GM19240 (cell line): Measurements from ENCODE around the gene TMC3.
"Not testable (repeated sequence)": the region's sequence is repeated elsewhere in the genome, so short reads cannot be mapped to it uniquely, and the experiment has no call there.

Experiments
- DNase-seq: peaks from one replicate; pipeline ENCODE4 v3.0.0; 2011; ENCODE audit warnings: low spot score; ENCODE audit not compliant: insufficient read length

Gene TMC3

GRCh38 chr15:81373775-81374395 lies at the start of gene TMC3:
Gene TMC3 (minus strand): TSS chr15:81374213. CDS start chr15:81374077, 136 bp downstream.
- DNase-seq: no peak

DNA sequence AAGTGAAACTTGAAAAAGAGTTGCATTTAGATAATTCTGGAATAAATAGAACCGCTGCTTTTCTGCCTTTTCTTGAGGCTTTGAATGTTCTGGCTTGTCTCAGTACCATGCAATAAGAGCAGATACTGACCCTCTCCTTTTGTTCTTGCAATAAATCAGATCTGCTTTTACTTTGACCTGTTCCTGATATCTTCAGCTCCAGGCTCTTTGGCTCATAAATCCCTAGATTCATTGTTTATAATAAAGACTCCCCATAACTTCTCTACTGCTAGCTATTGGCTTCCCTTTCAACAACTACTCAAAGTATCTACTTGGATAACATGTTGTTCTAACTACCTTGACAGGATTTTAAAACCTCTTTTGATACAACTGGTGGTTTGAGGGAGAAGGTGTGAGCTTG lies 47.4 kb upstream of the TMC3 start:
- no peak for DNase-seq

DNA sequence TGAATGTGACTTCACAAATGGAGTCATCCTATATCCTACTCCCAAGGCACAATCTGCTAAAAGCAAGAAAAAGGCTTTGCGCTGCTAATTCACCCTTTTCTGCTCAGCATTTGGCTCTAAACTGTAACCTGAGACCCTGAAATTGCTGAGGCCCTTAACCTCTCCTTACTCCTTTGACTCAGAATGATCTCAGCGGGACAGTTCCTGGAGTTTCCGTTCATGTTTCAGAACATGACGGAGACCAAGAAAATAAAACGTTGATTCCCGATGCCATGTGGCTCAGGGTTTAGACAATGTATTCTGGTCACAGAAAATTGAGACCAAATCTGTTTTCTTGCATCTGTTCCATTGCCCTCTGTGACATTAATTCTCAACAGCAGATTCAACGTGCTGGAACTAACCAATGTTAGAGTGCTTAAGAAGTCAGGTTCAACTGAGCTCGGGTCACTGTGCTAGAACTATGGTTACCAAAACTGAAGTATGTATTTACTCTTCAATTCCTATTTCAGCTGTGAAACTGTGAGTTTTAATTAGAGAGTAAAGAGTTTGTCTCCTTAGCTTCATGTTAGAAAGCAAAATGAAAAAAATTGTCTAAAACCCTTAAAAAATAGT lies 45.4 kb upstream of the TMC3 start:
- DNase-seq: no peak

- no peak for DNase-seq
Measured at GRCh38 chr15:81418891-81419290, 44.9 kb upstream of the TMC3 start.

- DNase-seq: no peak
Measured at GRCh38 chr15:81418444-81418843, 44.4 kb upstream of the TMC3 start.

DNA sequence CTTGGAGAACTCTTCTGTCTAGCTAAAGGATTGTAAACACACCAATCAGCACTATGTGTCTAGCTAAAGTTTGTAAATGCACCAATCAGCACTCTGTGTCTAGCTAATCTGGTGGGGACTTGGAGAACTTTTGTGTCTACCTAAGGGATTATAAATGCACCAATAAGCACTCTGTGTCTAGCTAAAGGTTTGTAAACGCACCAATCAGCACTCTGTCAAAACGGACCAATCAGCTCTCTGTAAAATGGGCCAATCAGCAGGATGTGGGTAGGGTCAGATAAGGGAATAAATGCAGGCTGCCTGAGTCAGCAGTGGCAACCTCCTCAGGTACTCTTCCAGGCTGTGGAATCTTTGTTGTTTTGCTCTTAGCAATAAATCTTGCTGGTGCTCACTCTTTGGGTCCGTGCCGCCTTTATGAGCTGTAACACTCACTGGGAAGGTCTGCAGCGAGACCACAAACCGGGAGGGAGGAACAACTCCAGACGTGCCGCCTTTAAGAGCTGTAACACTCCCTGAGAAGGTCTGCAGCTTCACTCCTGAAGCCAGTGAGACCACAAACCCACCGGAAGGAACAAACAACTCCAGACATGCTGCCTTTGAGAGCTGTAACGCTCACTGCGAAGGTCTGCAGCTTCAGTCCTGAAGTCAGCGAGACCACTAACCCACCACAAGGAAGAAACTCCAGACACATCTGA lies 40.4 kb upstream of the TMC3 start:
- DNase-seq: not testable (repeated sequence)

DNA sequence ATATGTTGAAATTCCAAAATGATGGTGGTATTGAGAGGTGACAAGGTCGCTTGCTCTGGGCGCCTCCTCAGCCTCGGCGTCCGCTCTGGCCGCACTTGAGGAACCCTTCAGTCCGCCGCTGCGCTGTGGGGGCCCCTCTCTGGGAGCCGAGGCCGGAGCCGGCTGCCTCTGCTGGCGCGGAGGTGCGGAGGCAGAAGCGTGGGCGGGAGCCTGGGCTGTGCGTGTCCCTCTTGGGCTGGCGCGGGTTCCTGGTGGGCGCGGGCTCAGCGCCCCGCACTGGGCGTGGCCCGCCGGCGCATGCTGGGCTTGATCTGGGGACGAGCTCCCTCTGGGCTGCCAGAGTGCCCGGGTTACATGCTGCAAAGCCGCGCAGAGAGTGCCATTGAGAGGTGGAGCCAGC lies 39.8 kb upstream of the TMC3 start:
- no peak for DNase-seq

DNA sequence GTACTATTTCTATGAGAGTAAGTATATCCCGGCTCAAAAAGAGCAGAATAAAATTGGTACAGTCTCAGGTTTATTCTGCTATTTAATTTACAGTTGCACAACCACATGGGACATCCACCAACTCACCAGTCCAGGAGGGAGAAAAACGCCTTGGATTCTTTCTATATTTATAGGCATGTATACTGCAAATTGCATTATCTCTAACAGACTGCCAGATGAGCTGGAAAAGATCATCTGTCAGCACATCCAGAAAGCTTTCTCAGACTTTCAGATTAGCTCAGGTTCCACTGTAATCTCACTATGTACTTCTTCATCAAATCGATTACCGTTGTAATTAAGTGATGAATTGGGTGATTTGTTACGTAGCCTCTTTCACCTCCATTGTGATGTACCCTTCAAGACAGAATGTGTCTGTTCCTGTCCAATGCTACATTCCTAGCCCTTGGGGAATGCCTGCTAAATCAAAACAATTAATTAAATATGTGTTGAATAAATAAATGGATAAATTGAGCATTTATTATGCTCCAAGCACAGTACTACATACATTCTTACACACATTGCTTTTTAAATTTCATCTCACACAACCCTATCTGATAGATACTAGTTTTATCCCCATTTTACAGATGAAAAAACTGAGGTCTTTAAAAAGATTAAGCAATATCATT lies 38.1 kb upstream of the TMC3 start:
- no peak for DNase-seq

DNA sequence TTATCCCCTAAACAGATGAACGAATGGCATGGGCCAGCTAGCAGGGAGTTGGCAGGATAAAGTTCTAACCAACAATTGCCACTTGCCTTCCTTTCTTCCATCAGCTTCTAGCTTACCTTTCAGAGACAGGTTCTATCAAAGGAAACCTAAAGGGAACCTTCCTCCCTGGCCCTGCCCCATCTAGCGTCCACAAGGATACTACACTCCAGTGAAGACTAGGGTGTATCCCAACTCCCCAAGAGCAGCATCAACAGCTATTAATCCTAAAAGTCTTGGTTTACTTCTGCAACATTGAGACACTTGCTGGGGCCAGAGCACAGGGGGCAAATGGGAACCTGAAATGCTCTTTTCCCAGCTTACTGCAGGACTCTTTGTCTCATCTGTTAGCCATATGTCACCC lies 37.0 kb upstream of the TMC3 start:
- DNase-seq: no peak

DNA sequence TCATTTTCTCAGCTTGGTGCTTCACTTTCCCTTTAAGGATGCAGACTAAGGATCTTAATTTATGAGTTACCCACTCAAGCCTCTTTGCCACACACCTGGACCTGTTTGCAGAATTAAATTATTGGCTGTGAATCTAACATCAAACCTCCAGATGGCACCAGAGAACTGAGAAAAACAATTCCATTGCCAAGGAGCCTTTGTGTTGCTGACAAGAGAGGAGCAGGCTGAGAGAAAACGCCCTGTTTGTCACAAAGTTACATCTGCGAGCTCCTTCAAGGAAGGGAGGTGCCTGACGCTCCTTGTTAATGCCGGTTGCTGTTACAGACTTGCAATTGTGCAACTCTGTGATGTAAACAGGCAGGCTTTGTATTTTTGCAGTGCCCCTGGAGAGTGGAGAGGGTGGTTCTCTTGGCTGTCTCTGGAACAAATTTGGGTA lies 36.3 kb upstream of the TMC3 start:
- DNase-seq: peak; percentile 9

DNA sequence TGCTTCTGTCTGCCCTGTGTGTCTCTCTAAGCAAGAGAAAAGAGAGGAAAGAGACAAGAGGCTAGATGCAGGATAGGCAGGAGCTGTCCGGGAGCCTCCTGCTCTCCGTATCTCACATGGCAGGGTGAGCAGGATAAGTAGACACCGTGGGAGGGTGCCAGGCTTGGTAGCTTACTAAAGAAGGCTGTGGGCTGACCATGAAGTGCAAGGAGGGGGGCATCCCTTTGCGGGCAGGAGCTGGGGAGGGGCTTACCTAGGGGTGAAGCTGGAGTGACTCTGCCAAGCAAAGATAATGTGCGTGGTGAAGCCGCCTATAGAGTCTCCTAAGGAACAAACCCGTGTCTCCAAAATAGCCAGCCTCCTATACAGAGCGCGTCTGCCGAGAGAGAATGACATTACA lies 33.7 kb upstream of the TMC3 start:
- DNase-seq: no peak

DNA sequence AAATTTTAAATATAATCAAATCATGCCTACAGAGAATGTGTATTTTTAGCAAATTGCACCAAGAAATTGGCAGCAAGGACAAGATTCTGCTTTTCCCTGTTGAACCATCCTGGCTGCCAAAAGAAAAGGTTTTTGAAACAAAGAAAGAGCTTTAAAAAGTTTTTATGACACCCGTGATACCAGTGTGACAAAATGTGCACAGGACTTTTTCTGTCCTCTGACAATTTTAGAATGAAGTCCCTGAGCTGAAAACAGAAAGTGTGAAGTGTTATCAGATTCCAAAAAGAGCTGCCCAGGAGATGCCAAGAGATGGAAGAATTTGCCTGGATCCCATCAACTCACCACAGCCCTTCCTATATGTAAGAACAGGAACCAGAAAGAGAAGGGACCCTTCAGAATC lies 33.2 kb upstream of the TMC3 start:
- DNase-seq: no peak

DNA sequence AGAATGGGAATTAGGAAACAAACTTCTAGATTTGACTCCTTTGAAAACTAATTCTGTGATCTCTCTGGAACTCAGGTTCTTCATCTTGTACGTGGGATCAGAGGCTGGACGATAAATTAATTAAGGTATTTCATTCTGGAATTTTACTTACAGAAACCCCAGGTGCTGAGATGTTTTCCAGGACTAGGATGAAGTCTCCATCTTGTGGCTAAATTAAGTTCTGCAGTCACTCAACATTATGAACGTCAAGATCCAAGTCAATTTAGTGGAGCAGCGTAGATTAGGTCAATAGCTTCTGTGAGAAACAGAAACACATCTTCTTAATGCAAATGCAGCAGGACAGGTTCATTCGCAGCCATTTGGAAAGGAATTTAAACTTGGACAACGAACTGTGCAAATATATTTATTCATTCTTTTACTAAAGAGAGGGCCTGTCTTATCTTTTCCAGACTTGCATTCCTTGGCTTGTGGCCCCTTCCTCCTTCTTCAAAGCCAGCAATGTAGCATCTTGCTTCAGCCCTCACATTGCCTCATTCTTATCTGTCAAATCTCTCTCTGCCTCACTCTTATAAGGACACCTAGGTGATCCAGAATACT lies 26.7 kb upstream of the TMC3 start:
- no peak for DNase-seq

DNA sequence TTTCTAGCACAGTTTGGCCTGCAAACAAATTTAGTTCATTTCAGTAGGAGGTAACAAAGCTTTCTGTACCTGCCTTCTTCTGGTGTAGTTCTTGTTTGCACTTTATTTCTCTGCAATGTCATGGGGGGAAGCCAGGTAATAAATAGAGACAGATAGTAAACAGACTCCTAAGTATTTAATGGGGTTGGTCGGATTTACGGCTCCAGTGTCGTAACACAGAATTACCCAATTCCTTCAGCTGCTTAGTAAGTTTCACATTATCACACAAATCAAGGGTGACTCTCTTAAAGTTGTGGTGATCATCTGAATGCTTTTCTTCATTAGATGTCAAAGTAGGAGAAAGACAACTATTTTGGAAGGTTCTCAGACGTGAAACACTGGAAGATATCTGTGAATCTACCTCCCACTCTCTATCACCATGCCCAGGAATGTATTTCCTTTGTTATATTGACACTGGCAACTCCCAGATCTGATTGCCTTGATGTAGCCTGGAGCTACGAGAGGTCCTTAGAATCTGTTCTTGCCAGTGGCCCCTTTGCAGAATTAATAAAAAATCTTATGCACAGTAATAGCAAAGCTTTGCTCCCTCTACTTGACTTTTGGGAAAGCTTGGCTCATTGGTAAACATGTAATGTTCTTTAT lies 25.0 kb upstream of the TMC3 start:
- DNase-seq: no peak

DNA sequence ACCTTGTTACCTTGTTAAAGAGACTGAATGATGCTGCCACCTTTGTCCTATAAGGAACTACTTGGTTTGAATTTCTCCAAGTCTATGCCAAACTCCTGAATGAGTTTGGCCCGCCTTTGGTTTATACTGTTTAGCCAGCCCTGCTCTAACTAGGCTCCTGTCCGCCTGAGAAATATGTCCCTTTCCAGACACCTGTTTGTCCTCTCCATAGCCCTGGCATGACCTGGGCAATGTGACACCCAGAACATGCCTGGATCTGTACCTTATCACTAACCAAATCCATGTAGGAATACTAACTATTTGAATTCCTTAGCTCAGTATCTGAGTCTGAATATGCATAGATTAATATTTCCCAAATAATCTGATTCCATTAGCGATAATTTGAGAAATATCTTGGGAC lies 24.4 kb upstream of the TMC3 start:
- DNase-seq: no peak

DNA sequence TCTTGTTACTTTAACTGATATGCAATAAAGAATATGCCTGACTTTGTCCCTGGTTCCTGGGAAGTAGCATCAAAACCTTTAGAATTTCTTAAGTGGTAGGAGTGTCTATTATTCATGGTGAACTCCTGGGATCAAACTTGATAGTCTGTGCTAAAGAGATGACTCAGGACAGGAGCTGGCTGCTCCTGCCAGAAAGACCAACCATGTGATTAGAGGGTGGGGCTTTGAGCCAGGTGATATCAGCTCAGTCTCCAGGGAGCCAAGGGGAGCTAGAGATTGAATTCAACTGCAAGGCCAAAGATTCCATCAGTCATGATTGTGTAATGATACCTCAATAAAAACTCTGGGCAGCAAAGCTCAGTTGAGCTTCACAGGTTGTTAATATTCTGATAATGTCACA lies 20.6 kb upstream of the TMC3 start:
- no peak for DNase-seq

DNA sequence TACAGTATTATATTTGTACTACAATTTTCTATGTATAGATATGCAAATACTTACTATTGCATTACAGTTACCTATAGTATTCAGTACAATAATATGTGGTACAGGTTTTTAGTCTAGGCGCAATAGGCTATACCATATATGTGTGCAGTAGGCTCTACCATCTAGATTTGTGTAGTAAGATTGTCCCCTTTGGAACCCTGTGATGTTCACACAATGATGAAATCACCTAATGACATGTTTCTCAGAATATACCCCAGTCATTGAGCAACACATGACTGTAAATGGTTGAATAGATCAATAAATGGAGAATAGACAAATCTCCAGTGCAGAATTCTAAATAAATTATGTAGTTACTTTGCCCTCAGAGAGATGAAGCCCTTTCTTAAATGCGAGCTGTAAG lies 17.6 kb upstream of the TMC3 start:
- no peak for DNase-seq

DNA sequence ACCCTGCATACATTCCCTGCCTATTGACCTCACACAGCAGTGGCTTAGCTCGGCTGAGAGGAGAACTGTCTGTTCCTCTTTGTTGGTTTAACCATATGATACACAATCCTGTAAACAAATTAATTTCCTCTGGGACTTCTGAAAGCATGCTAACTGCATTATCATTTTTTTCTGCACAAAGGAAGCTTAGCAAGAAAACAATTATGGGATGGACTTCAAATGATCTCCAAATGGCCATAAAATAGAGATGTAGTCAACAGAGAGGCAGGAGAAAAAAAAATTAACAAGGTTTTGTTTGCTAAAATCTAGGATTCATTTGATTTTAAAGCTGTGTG lies 14.4 kb upstream of the TMC3 start:
- no peak for DNase-seq

- no peak for DNase-seq
Measured at GRCh38 chr15:81387621-81388435, 13.8 kb upstream of the TMC3 start.

- DNase-seq: no peak
Measured at GRCh38 chr15:81386947-81387346, 12.9 kb upstream of the TMC3 start.

DNA sequence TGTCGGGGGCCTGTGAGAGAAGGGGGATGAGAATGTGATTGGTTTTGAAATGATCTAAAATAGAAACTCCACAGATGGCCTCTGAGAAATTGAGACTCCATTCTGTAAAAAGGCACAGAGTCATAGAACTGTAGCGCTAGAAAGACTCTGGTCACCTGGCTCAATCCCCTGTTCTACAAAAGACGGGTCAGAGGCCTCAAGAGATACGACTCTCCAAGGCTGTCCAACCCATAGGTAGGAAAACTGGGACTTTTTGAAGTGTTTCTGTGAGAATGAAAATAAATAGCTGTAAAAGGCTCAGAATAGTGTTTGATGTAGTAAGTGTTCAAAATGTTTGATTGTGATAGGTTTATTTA lies 11.7 kb upstream of the TMC3 start:
- DNase-seq: no peak
